ENCODE results near the gene NCKAP5.
"Not testable (repeated sequence)": the region's sequence is repeated elsewhere in the genome, so short reads cannot be mapped to it uniquely, and the experiment has no call there.

Gene NCKAP5

DNA sequence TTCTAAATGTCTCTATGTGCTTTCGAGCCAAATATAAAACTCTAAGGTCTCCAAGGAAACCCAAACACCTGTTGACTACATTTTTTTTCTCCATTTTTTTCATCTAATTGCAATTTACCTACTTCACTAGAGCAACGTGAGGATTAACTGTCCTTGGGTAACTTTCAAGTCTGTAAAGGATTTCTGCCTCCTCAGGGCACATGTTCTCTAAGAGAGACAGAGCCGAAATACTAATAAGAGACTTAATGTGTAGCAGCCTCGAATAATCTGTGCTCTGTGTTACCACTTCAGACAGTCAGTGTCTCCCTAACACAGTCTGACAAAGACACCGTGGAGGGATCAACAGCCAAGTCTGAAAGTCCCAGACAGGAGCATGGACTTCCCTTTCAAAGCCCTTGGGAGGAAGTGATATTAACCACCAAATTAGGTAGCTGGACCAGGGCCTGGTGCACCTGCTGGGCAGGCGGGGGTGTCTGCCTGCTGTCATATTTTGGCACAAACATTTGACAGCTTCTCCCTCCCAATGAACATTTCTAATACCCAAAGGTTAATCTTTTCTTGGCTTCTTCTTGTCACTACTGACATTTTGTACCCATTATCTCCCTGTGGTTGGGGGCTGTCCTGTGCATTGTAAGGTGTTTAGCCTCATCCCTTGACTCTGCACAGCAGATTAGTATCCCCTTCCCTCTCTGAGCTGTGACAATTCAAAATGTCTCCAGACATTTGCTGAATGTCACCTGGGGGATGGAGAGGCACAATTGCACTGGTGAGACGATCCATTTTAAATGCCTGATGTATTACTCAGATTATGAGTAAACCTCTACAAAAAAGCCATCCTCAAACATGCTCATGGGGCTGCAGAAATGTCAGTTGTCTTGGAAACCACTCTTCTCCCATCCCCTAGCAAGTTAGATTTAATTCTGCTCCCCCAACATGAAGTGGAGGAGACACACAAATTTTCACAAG is 852.6 kb downstream of the NCKAP5 start:
- TF ChIP-seq CTCF (IDR thresholded peaks at IDR 0.05; ENCODE audit: borderline replicate concordance, control extremely low read depth, extremely low read depth, insufficient read depth, missing control alignments): no peak
- in situ Hi-C loops (cut with MboI; ENCODE audit: low sequenced_read_pairs, unreplicated experiment): no loop called here
- DNase-seq (ENCODE audit: low spot score): no peak

GRCh38 chr2:132703396-132703795 is 864.9 kb downstream of the NCKAP5 start:
- no peak for TF ChIP-seq CTCF (IDR thresholded peaks at IDR 0.05; ENCODE audit: borderline replicate concordance, control extremely low read depth, extremely low read depth, insufficient read depth, missing control alignments)
- in situ Hi-C loops (cut with MboI; ENCODE audit: low sequenced_read_pairs, unreplicated experiment): no loop called here
- no peak for DNase-seq (ENCODE audit: low spot score)

GRCh38 chr2:132701810-132702209 is 866.5 kb downstream of the NCKAP5 start:
- in situ Hi-C loops (cut with MboI; ENCODE audit: low sequenced_read_pairs, unreplicated experiment): no loop called here
- TF ChIP-seq CTCF (IDR thresholded peaks at IDR 0.05; ENCODE audit: borderline replicate concordance, control extremely low read depth, extremely low read depth, insufficient read depth, missing control alignments): no peak
- DNase-seq (ENCODE audit: low spot score): no peak

- in situ Hi-C loops (cut with MboI; ENCODE audit: low sequenced_read_pairs, unreplicated experiment); DNase-seq (ENCODE audit: low spot score): not testable (repeated sequence)
Measured at GRCh38 chr2:132699802-132700201, 868.5 kb downstream of the NCKAP5 start.

GRCh38 chr2:132698347-132698746 is 869.9 kb downstream of the NCKAP5 start:
- in situ Hi-C loops (cut with MboI; ENCODE audit: low sequenced_read_pairs, unreplicated experiment): not testable (repeated sequence)

DNA sequence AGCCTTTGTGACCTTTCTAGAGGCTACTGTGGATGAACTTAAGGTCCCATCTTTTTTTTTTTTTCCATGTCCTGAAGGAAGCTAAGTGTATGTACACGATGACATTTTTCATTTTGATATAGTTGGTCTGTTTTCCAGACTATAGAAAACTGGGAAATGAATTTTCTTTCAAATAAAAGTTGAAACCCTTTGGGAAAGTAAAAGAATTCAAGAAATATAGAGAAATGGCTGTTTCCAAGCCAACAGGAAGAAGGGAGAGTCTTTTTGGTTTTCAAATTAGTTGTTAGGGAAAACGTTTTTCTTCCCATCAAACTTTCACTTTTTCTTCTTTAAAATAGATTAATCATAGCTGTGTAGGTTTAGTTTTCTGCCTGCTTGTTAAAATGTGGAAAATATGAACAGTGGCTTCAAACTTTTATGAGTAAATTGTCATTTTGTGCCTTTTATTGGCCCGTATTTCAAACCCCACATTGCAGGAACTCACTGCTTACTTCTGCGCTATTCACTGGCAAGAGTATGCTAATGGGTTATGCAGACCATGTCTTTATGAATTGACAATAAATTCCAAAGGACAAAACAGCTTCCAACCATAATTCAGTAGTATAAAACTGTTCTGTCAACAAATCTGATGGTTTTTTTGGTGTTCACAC is 870.6 kb downstream of the NCKAP5 start:
- no peak for DNase-seq (ENCODE audit: low spot score)
- in situ Hi-C loops (cut with MboI; ENCODE audit: low sequenced_read_pairs, unreplicated experiment): no loop called here
- no peak for TF ChIP-seq CTCF (IDR thresholded peaks at IDR 0.05; ENCODE audit: borderline replicate concordance, control extremely low read depth, extremely low read depth, insufficient read depth, missing control alignments)

More at GRCh38 chr2:132698347-132698746, 869.9 kb downstream of the NCKAP5 start:
- DNase-seq (ENCODE audit: low spot score): not testable (repeated sequence)

DNA sequence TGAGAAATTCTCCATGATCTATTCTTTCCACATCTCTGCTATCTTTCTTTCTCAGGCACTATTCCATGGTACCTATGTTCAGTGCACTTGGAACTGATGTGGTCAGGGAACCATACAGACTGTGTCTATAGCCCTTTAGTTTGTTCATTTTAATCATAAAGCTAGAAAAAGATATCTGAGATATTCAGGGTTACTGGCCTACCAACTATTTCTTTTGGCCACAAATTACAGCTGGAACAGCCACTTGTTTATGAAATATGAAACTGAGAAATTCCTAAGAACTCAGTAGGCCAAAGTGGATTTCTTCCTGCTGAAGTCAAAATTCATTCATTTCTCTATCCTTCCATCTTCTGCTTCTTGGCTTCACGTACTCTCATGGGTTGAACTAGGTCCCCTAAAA is 875.4 kb downstream of the NCKAP5 start:
- in situ Hi-C loops (cut with MboI; ENCODE audit: low sequenced_read_pairs, unreplicated experiment): no loop called here
- no peak for DNase-seq (ENCODE audit: low spot score)
- TF ChIP-seq CTCF (IDR thresholded peaks at IDR 0.05; ENCODE audit: borderline replicate concordance, control extremely low read depth, extremely low read depth, insufficient read depth, missing control alignments): no peak
